Activated T-cell treated with anti-CD3 and anti-CD28 coated beads, Interleukin-2, amount 50 U/mL, for 72 hours (primary cell): ENCODE data around the gene RIPK3. TPM values are rescaled to one million over a fixed set of nuclear protein-coding genes. Genes with fewer than 3 reads are reported as not detected.
"Not testable (repeated sequence)": the region's sequence is repeated elsewhere in the genome, so short reads cannot be mapped to it uniquely, and the experiment has no call there.

Experiments
- ATAC-seq, 2 donors: fragments of 150-1000 bp; cut with Tn5 transposase; replicated peaks in 1 of 2; 2 replicates each; pipeline ENCODE4 v1.10.0; 2021; ENCODE audit warnings: moderate library complexity in 2 of 2, mild to moderate bottlenecking in 1 of 2
- DNase-seq, 2 donors: peaks; one replicate each; pipeline ENCODE4 v3.0.0; 2021 to 2022; ENCODE audit warnings: mixed read lengths in 1 of 2
- H3K27ac Mint-ChIP-seq: one replicate; pipeline ENCODE4 v1.8.0; 2022; ENCODE audit warnings: mild to moderate bottlenecking, moderate library complexity, mixed read lengths
- H3K27me3 Mint-ChIP-seq: one replicate; pipeline ENCODE4 v1.8.0; 2022; ENCODE audit warnings: low read depth, mixed read lengths
- H3K36me3 Mint-ChIP-seq, 2 donors: one replicate each; pipeline ENCODE4 v1.8.0; 2022; ENCODE audit warnings: mixed read lengths in 2 of 2, mild to moderate bottlenecking in 1 of 2; ENCODE audit not compliant: insufficient read depth in 2 of 2
- H3K4me1 Mint-ChIP-seq: one replicate; pipeline ENCODE4 v1.8.0; 2022; ENCODE audit warnings: low read depth, mixed read lengths
- H3K4me3 Mint-ChIP-seq, 2 donors: one replicate each; pipeline ENCODE4 v1.8.0; 2022; ENCODE audit warnings: mild to moderate bottlenecking in 2 of 2, mixed read lengths in 2 of 2, moderate library complexity in 2 of 2
- H3K9me3 Mint-ChIP-seq, 2 donors: one replicate each; pipeline ENCODE4 v1.8.0; 2022; ENCODE audit warnings: mixed read lengths in 2 of 2
- total RNA-seq, 2 donors: library from RNA; stranded (reverse); gene quantifications; one replicate each; pipeline ENCODE4 v1.2.3, GENCODE V29; 2022

The RIPK3 gene
- total RNA-seq, 2 donors from 2014 or later: 11.0 to 18.6 TPM

DNA sequence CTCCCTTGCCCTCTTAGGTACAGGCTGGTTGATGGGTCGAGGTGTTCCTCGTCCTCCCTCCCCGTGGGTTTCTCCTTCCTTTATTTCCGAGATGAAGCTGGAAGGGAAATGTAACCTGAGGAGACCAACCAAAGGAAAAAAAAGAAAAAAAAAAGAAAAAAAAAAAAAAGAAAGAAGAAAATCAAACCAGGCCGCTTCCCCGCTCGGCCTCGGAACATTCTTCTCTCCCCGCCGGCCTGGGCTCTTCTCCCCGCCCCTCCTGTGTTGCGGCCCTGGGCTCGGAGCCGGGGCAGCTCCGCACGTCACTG, 26.6 kb upstream of the RIPK3 start:
- DNase-seq (no peak), ATAC-seq (no peak)
- Mint-ChIP-seq H3K4me3 (peak overlapping the region; percentile 70 to 87), H3K27me3 (peaks cover 49% of the 10 kb centered on the region), H3K36me3 (peaks cover 2 to 5% of the 10 kb centered on the region in 2 donors), H3K9me3 (no peaks in the 10 kb centered on the region), H3K27ac (no peak overlapping the region), H3K4me1 (peaks cover 32% of the 10 kb centered on the region)

DNA sequence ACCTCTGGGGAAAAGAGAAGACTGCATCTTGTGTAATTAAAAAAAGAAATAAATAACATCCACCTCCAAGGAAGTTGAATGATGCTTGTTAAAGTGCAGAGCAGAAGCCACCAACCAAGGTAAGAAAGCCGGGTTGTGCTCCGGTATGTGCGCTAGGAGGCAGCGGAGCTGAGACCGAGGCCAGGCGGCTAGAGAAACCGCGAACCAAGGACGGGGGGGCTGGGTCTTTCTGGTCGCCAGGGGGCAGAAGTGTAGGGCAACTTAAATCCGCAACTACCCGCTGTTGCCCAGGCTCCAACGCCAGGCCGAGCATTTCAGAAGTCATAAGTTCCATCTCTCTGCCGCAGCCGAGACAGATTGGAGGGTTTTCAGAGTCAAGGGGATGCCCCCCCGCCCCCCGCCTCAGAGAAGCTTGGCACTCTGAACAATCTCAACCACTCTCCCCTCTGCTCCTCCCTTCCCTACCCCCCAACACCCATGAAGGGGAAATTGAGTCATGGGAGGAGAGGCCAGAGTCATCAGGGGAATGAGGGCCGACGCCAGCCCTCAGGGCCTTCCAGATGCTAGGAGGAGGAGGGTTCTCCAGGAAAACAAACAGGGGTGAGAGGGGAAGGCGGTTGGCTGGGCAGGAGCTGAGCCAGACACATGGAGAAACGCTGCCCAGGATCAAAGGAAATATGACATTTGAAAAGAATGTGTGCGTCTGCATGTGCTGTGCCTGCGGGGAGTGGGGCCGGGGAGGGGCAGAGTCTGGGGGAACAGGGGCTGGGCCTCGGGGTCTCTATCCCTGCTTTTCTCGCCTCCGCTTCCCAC, 26.0 kb upstream of the RIPK3 start:
- peaks cover 32% of the 10 kb centered on the region for H3K4me1 Mint-ChIP-seq
- peak overlapping the region; percentile 70 to 87 for H3K4me3 Mint-ChIP-seq
- H3K27me3 Mint-ChIP-seq: peaks cover 49% of the 10 kb centered on the region
- no peaks in the 10 kb centered on the region for H3K9me3 Mint-ChIP-seq
- peaks cover 2 to 5% of the 10 kb centered on the region in 2 donors for H3K36me3 Mint-ChIP-seq
- peak; percentile 75 to 79 for ATAC-seq
- peak overlapping the region; percentile 62 for H3K27ac Mint-ChIP-seq
- peak; percentile 75 to 82 for DNase-seq

DNA sequence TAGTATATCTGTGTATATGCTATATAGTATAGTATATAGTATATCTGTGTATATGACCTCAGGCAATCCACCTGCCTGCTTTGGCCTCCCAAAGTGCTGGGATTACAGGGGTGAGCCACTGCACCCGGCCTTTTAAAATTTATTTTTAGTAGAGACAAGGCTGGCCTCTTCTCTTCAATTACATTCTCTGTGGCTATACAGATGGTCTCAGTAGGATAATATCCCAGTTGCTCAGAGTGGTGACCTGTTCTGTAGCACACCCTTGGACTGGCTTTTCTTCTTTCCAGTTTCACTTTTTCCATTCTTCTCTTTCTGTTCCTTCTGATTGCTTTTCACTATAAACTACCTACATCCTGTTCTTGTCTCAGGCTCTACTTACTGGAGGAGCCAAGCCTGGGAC, 25.1 kb upstream of the RIPK3 start:
- Mint-ChIP-seq H3K36me3 (peaks cover 2 to 5% of the 10 kb centered on the region in 2 donors), H3K9me3 (no peaks in the 10 kb centered on the region), H3K4me3 (no peak overlapping the region), H3K27me3 (peaks cover 49% of the 10 kb centered on the region), H3K4me1 (peaks cover 32% of the 10 kb centered on the region), H3K27ac (no peak overlapping the region)
- DNase-seq: no peak
- no peak for ATAC-seq

DNA sequence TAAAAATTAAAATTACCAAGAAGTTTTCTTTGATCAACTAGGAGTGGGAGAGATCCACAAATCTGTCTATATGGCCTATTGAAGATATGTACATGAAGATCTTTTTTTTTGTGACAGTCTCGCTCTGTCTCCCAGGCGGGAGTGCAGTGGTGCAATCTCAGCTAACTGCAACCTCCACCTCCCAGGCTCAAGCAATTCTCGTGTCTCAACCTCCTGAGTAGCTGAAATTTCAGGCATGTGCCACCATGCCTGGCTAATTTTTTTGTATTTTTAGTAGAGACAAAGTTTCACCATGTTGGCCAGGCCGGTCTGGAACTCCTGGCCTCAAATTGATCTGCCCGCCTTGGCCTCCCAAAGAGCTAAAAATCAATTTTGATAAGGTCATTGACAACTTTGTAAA, 23.6 kb upstream of the RIPK3 start:
- H3K4me1 Mint-ChIP-seq: peaks cover 27% of the 10 kb centered on the region
- DNase-seq: no peak
- peaks cover 2 to 3% of the 10 kb centered on the region in 2 donors for H3K36me3 Mint-ChIP-seq
- H3K27ac Mint-ChIP-seq: no peak overlapping the region
- no peak for ATAC-seq
- H3K27me3 Mint-ChIP-seq: peaks cover 40% of the 10 kb centered on the region
- H3K9me3 Mint-ChIP-seq: no peaks in the 10 kb centered on the region
- H3K4me3 Mint-ChIP-seq: no peak overlapping the region

DNA sequence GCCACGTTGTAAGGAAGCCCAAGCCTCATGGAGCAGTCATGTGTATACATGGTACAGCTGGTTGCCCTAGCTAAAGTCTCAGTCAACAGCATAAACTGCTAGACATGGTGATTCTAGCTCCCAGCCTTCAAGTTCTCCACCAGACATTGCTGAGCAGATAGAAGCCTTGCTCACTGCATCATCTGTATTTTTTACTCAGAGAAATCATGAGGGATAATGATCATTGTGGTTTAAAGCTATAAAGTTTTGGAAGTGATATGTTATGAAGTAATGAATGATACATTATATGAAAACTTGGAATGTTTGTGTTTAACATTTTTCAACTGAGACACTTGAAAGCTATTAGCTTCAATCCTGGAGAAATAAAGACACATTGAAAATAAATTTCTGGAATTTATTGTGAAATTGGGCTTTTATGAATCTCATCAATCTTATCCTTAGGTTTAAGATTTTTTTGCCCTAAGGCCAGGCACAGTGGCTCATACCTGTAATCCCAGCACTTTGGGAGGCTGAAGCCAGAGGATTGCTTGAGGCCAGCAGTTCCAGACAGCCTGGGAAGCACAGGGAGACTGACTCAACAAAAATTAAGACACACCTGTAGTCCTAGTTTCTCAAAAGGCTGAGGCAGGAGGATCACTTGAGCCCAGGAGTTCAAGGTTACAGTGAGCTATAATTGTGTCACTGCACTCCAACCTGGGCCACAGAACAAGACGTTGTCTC, 22.6 kb upstream of the RIPK3 start:
- H3K27ac Mint-ChIP-seq: no peak overlapping the region
- no peak for ATAC-seq
- DNase-seq: no peak
- peaks cover 30% of the 10 kb centered on the region for H3K27me3 Mint-ChIP-seq
- H3K4me3 Mint-ChIP-seq: no peak overlapping the region
- H3K36me3 Mint-ChIP-seq: peaks cover 1 to 3% of the 10 kb centered on the region in 2 donors
- no peaks in the 10 kb centered on the region for H3K9me3 Mint-ChIP-seq
- H3K4me1 Mint-ChIP-seq: peaks cover 22% of the 10 kb centered on the region

DNA sequence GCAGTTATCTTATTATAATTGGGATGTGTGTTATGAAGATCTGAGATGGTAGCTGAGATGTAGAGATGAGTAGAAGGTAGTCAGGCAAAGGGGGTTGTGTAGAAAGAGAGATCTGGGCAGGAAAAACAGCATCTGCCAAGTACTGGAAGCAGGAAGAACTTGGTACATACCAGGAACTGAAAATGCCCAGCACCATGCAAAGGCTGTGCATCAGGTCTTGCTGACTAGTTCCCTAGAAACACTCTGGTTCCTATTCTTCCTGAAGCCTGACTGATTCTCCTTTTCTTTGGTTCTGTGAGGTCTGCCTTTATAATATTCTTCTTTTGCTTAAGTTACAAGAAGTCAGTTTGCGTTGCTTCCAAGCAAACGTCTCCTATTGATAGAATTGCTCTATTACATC, 21.5 kb upstream of the RIPK3 start:
- no peaks in the 10 kb centered on the region for H3K36me3 Mint-ChIP-seq
- no peak for ATAC-seq
- H3K4me1 Mint-ChIP-seq: peaks cover 14% of the 10 kb centered on the region
- peaks cover 23% of the 10 kb centered on the region for H3K27me3 Mint-ChIP-seq
- no peak for DNase-seq
- no peak overlapping the region for H3K4me3 Mint-ChIP-seq
- H3K9me3 Mint-ChIP-seq: no peaks in the 10 kb centered on the region
- H3K27ac Mint-ChIP-seq: no peak overlapping the region

DNA sequence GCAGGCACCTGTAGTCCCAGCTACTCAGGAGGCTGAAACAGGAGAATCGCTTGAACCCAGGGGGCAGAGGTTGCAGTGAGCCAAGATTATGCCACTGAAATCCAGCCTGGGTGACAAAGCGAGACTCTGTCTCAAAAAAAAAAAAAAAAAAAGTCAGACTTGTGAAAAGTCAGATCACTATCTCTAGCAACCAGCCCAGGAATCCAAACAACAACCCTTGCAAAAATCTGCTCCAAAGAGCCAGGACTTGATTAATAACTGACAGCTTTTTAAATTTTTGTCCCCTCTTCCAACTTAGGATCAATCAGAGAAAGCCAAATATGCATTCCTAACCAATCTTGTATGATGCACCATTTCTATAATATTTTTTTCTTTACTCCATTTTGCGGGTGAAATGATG, 20.5 kb upstream of the RIPK3 start:
- DNase-seq (no peak), ATAC-seq (no peak)
- H3K27ac Mint-ChIP-seq: no peak overlapping the region
- H3K4me3 Mint-ChIP-seq: no peak overlapping the region
- H3K36me3 Mint-ChIP-seq: no peaks in the 10 kb centered on the region
- H3K9me3 Mint-ChIP-seq: no peaks in the 10 kb centered on the region
- peaks cover 5% of the 10 kb centered on the region for H3K4me1 Mint-ChIP-seq
- peaks cover 13% of the 10 kb centered on the region for H3K27me3 Mint-ChIP-seq

DNA sequence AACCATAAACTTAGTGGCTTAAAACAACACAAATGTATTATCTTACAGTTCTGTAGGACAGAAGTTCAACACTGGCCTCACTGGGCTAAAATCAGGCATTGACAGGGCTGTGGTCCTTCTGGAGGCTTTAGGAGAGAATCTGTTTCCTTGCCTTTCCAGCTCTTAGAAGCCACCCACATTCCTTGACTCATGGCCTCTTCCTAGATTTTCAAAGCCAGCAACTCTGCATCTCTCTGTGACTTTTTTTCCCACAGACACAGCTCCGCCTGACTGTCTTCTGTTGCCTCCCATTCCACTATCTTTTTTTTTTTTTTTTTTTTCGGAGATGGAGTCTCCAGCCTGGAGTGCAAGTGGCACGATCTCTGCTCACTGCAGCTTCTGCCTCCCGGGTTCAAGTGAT, 16.4 kb upstream of the RIPK3 start:
- H3K27ac Mint-ChIP-seq: no peak overlapping the region
- peaks cover 25% of the 10 kb centered on the region for H3K27me3 Mint-ChIP-seq
- no peak for DNase-seq
- H3K4me1 Mint-ChIP-seq: peaks cover 9% of the 10 kb centered on the region
- ATAC-seq: no peak
- H3K4me3 Mint-ChIP-seq: no peak overlapping the region
- no peaks in the 10 kb centered on the region for H3K36me3 Mint-ChIP-seq
- no peaks in the 10 kb centered on the region for H3K9me3 Mint-ChIP-seq

DNA sequence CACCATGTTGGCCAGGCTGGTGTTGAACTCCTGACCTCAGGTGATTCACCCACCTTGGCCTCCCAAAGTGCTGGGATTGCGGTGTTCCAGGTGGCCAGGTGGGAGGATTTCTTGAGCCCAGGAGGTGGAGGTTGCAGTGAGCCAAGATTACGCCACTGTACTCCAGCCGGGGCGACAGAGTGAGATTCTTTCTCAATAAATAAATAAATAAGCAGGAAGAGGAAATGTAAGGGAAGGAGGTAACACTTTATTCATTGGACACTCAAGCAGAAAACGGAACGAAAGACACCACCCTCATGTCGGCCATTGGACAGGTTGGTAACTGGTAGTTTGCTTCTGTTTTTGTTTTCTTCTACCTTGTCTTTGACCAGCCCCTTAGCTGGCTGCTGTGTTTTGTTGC, 15.2 kb upstream of the RIPK3 start:
- ATAC-seq: no peak
- Mint-ChIP-seq H3K27ac (no peak overlapping the region), H3K4me3 (no peak overlapping the region), H3K27me3 (peaks cover 37% of the 10 kb centered on the region), H3K4me1 (peaks cover 9% of the 10 kb centered on the region), H3K36me3 (no peaks in the 10 kb centered on the region), H3K9me3 (no peaks in the 10 kb centered on the region)
- no peak for DNase-seq

DNA sequence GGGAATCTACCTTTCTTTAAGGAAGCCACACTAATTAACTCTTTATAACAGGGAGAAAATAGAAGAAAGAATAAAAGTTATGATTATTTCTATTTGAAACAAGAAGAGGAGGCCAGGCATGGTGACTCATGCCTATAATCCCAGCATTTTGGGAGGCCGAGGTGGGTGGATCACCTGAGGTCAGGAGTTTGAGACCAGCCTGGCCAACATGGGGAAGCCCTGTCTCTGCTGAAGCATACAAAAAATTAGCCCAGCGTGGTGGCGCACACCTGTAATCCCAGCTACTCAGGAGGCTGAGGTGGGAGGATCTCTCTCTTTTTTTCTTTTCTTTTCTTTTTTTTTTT, 14.7 kb upstream of the RIPK3 start:
- H3K27ac Mint-ChIP-seq, H3K9me3 Mint-ChIP-seq, H3K4me3 Mint-ChIP-seq, DNase-seq, H3K36me3 Mint-ChIP-seq, H3K4me1 Mint-ChIP-seq, ATAC-seq: not testable (repeated sequence)
- peaks cover 42% of the 10 kb centered on the region for H3K27me3 Mint-ChIP-seq

DNA sequence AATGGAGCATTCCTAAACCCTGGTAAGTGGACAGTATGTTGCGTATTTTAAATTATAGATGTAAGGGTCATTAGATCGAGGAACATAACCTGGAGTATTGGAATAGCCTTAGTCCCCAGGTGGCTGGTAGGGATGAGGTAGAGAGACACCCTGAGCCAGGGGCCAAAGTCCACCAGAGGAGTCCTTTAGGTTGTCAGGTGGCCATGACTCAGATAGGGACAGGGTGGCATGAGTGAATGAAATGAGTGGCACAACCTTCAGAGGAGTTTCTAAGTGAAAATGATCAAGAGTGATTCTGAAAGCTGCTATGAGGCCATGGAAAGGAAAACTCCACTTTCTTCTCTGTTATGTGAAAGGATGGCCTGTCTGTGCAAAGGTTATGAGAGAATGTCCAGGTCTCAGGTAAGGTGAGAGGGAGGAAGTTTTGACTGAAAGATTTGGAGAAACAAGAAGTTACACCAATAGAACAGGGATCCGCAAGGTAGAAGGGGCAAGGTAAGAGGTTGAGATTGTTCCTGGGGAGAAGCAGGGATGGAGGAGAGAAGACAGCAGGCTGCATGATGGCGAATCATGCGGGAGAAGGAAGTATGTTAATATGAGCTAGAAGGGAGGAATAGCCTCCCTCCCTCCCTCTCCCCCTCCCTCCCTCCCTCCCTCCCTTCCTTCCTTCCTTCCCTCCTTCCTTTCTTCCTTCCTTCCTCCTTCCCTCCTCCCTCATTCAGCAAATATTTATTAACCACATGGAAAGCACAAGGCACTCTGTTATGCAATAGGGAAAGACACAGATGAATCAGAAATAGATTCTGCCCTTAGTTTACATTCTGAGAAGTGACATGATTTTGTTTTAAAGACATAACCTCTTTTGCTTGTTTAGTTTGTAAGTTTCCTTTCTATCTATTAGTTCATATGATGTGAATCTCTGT, 14.0 kb upstream of the RIPK3 start:
- no peak for DNase-seq
- Mint-ChIP-seq H3K9me3 (no peaks in the 10 kb centered on the region), H3K27me3 (peaks cover 48% of the 10 kb centered on the region), H3K27ac (no peak overlapping the region), H3K4me3 (no peak overlapping the region), H3K4me1 (peaks cover 9% of the 10 kb centered on the region), H3K36me3 (no peaks in the 10 kb centered on the region)
- ATAC-seq: peak in 1 of 2 donors; percentile 80

DNA sequence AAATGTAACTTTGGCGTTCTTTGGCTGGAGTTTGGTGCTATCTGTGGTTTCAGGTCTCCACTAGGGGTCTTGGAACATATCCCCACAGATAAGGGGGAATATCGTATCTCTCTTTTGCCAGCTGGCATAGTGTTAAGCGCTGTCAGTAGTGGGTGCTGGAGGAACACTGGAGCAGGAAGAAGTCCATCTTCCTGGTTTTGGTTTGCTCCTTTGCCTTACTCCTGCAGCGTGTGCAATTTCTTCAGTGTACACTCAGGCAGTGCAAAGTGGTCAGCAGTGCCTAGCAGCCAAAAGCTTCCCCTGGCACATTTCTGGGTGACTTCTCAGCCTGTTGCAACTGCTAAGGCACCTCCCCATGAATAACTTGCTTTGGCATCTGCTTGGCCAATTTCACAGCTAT, 11.7 kb upstream of the RIPK3 start:
- peaks cover 53% of the 10 kb centered on the region for H3K27me3 Mint-ChIP-seq
- DNase-seq: no peak
- H3K36me3 Mint-ChIP-seq: no peaks in the 10 kb centered on the region
- no peaks in the 10 kb centered on the region for H3K9me3 Mint-ChIP-seq
- peaks cover 9% of the 10 kb centered on the region for H3K4me1 Mint-ChIP-seq
- H3K4me3 Mint-ChIP-seq: no peak overlapping the region
- no peak for ATAC-seq
- no peak overlapping the region for H3K27ac Mint-ChIP-seq

DNA sequence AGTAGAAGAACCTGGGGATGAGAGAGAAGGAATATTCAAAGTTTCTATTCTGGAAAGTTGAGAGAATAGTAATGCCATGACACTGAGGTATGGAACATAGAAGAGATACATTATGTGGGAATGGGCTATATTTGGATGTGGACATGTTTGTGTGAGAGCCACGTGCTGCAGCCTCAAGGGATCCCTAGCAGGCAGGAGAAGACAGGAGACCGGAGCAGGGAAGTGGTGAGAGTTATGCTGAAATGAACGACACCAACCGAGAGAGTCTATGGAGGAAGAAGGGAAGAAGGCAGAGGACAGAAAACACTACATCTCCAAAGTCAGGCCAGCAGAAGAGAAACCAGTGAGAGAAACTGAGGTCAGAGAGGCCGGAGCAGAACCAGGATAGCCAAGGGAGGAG, 10.0 kb upstream of the RIPK3 start:
- no peak for ATAC-seq
- H3K36me3 Mint-ChIP-seq: no peaks in the 10 kb centered on the region
- H3K4me3 Mint-ChIP-seq: no peak overlapping the region
- DNase-seq: no peak
- peaks cover 9% of the 10 kb centered on the region for H3K4me1 Mint-ChIP-seq
- H3K9me3 Mint-ChIP-seq: no peaks in the 10 kb centered on the region
- H3K27me3 Mint-ChIP-seq: peaks cover 60% of the 10 kb centered on the region
- no peak overlapping the region for H3K27ac Mint-ChIP-seq
